Endodermal cell (in vitro differentiated cells): Measurements from ENCODE around the gene DPM1. TPM values are rescaled to one million over a fixed set of nuclear protein-coding genes. Genes with fewer than 3 reads are reported as not detected.

Experiments
- DNase-seq: peaks from one replicate; pipeline ENCODE4 v3.0.0-alpha.2; 2017
- H3K27ac ChIP-seq: 2 replicates; pipeline ENCODE4 v1.5.1; 2013; ENCODE audit warnings: mild to moderate bottlenecking, low read depth, low read length, moderate library complexity
- H3K27me3 ChIP-seq: 2 replicates; pipeline ENCODE4 v1.6.1; 2013; ENCODE audit warnings: mild to moderate bottlenecking, low read length, moderate library complexity; ENCODE audit not compliant: insufficient read depth, control insufficient read depth, poor library complexity, severe bottlenecking
- H3K36me3 ChIP-seq: 2 replicates; pipeline ENCODE4 v1.7.0; 2013; ENCODE audit warnings: mild to moderate bottlenecking, low read length, moderate library complexity; ENCODE audit not compliant: control insufficient read depth, insufficient read depth
- H3K4me1 ChIP-seq: one replicate; pipeline ENCODE4 v1.7.0; 2013; ENCODE audit warnings: low read length; ENCODE audit not compliant: control insufficient read depth, insufficient read depth
- H3K4me3 ChIP-seq: 2 replicates; pipeline ENCODE4 v1.5.1; 2013; ENCODE audit warnings: mild to moderate bottlenecking, low read length, moderate library complexity
- H3K9ac ChIP-seq: 2 replicates; pipeline ENCODE4 v1.6.1; 2013; ENCODE audit warnings: mild to moderate bottlenecking, low read length, moderate library complexity; ENCODE audit not compliant: poor library complexity, severe bottlenecking; ENCODE audit errors: extremely low read depth
- H3K9me3 ChIP-seq: 2 replicates; pipeline ENCODE4 v1.6.1; 2013; ENCODE audit warnings: mild to moderate bottlenecking, low read length, moderate library complexity; ENCODE audit not compliant: control insufficient read depth
- H3K27ac Mint-ChIP-seq: 2 replicates; pipeline ENCODE4 v1.8.0; 2020; ENCODE audit warnings: mixed read lengths
- H3K27me3 Mint-ChIP-seq: 2 replicates; pipeline ENCODE4 v1.8.0; 2021; ENCODE audit warnings: mild to moderate bottlenecking, mixed read lengths; ENCODE audit not compliant: insufficient read depth
- H3K36me3 Mint-ChIP-seq: 2 replicates; pipeline ENCODE4 v1.8.0; 2020; ENCODE audit warnings: low read depth, mixed read lengths
- H3K4me1 Mint-ChIP-seq: 2 replicates; pipeline ENCODE4 v1.8.0; 2020; ENCODE audit warnings: mixed read lengths
- H3K4me3 Mint-ChIP-seq: 2 replicates; pipeline ENCODE4 v1.8.0; 2020; ENCODE audit warnings: mild to moderate bottlenecking, moderate library complexity, mixed read lengths
- H3K9me3 Mint-ChIP-seq: 2 replicates; pipeline ENCODE4 v1.8.0; 2020; ENCODE audit warnings: mild to moderate bottlenecking, mixed read lengths
- WGBS, 2 experiments: methylation state at CpG; one replicate each; pipeline versions ENCODE4 v1.1.5 to v1.1.7; 2013; ENCODE audit warnings: missing lambda C conversion rate in 2 of 2, mixed read lengths in 1 of 2; ENCODE audit not compliant: insufficient coverage in 1 of 2, insufficient read length in 1 of 2; 5-methylcytosine and 5-hydroxymethylcytosine counted together
- total RNA-seq, 2 donors: library from RNA; stranded (reverse); fragmentation: NEBNext Ultra II Directional in 1 of 2; extraction: Animal tissue kit (Norgen Biotek cat#: 25700) in 1 of 2; gene quantifications; 2 replicates in 1 of 2; 3 replicates in 1 of 2; pipeline ENCODE4 v1.2.1, GENCODE V29; 2021
- TF ChIP-seq, protein P1 (sequence below): fragments of 200-600 bp; sonication (generic); conservative IDR thresholded peaks from 2 replicates; pipeline ENCODE4 v1.5.0; 2021; ENCODE audit warnings: antibody characterized with exemption, mild to moderate bottlenecking

Gene DPM1
- total RNA-seq, 2 donors from 2014 or later, result 54.9 to 58.8 TPM

DNA sequence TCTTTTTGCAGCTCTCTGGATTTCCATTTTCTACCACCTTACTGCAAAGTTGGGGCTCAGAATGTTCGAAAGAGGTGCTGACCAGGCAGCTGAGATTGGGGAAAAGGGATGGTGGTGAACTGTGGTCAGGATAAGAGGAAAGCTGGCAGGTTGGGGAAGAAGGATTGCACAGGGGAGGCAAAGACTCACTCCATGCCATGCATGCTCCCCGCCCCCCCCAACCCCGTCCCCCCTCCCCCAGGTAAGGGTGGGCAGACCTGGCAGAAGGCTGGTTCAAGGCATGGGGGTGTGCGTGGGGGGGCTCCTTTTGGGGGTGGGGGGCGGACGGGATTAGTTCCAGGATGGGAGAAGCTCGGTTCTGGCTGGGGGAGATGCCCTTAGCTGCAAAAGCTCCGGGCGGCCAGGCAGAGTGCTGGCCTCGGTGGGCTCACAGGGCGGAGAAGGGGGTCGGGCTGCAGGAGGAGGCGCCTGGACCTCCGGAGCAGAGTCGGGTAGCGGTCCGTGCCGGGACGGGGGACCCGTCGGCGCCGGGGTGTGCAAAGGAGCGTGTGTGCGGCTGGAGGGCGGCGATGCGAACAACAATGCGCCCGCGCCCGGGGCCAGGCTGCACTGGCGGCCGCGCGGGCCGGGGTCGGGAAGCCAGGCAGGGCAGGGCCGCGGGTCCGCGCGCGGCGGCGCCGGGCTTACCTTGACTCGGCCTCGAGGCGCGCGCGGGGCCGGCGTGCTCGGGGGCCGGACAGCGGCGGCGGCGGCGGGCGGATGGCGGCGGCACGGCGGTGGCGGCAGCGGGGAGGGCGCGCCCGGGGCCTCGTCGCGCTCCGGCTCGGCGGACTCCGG, 28.0 kb downstream of the DPM1 start:
- peak overlapping the region; percentile 93 for H3K4me3 Mint-ChIP-seq
- TF ChIP-seq, protein P1, sequence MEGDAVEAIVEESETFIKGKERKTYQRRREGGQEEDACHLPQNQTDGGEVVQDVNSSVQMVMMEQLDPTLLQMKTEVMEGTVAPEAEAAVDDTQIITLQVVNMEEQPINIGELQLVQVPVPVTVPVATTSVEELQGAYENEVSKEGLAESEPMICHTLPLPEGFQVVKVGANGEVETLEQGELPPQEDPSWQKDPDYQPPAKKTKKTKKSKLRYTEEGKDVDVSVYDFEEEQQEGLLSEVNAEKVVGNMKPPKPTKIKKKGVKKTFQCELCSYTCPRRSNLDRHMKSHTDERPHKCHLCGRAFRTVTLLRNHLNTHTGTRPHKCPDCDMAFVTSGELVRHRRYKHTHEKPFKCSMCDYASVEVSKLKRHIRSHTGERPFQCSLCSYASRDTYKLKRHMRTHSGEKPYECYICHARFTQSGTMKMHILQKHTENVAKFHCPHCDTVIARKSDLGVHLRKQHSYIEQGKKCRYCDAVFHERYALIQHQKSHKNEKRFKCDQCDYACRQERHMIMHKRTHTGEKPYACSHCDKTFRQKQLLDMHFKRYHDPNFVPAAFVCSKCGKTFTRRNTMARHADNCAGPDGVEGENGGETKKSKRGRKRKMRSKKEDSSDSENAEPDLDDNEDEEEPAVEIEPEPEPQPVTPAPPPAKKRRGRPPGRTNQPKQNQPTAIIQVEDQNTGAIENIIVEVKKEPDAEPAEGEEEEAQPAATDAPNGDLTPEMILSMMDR, result no peak
- Histone ChIP-seq H3K4me1 (peaks cover 7% of the 10 kb centered on the region), H3K36me3 (peaks cover 73% of the 10 kb centered on the region), H3K9me3 (no peaks in the 10 kb centered on the region), H3K4me3 (peak overlapping the region; percentile 89), H3K27ac (peak overlapping the region; percentile 84), H3K27me3 (no peaks in the 10 kb centered on the region), H3K9ac (peak overlapping the region; percentile 86)
- peaks cover 32% of the 10 kb centered on the region for H3K4me1 Mint-ChIP-seq
- peak; percentile 72 for DNase-seq
- no peaks in the 10 kb centered on the region for H3K9me3 Mint-ChIP-seq
- peak overlapping the region; percentile 96 for H3K27ac Mint-ChIP-seq
- H3K27me3 Mint-ChIP-seq, result no peaks in the 10 kb centered on the region
- peaks cover 57% of the 10 kb centered on the region for H3K36me3 Mint-ChIP-seq
- WGBS, 2 experiments, result 0 to 1% methylated on average over 12 to 77 of the region's 79 CpGs

DNA sequence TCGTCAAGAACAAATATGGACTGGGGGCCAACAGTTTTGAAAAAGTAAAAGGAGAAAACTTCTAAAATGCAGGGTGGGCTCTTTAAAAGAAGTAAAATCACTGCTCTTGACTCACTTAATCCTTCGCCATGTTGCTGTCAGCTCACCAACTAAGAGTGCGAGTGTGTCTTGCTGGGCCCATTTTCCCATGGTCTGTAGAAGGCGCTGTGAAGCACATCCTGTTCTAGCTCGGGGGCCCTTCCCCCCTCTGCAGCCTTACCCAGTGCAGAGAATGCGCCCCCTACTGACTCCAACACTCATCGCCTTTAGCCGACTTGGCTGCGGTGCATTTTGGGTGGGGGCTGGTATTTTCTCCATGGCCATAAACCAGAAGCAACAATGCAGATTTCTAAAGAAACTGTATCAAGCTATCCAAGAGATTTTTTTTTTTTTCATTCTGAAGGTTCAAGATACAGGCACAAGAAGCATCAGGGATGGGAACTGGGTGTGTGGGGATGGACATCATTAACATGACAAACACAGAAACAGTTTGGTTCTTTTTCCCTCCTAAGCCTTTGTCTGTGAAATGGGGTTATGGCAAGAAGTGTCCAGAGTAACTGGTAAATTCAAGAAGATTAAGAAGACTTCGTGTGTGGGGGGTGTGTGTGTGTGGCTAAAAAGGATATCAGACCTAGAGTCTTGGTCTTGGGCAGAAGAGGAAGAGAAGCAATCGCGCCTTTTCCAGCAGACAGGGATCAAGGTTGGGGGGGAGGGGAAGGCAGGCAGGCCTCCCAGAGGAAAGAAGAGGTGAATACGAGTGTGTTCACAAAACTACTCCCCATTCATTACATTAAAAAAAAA, 28.8 kb downstream of the DPM1 start:
- peak overlapping the region; percentile 62 for H3K27ac ChIP-seq
- TF ChIP-seq, protein P1, result peak; percentile 98
- H3K9me3 Mint-ChIP-seq, result no peaks in the 10 kb centered on the region
- peak overlapping the region; percentile 89 for H3K4me3 ChIP-seq
- peaks cover 56% of the 10 kb centered on the region for H3K36me3 Mint-ChIP-seq
- H3K4me1 Mint-ChIP-seq, result peaks cover 35% of the 10 kb centered on the region
- DNase-seq, result peak; percentile 98
- H3K36me3 ChIP-seq, result peaks cover 73% of the 10 kb centered on the region
- no peaks in the 10 kb centered on the region for H3K9me3 ChIP-seq
- H3K4me3 Mint-ChIP-seq, result peak overlapping the region; percentile 93
- peak overlapping the region; percentile 86 for H3K9ac ChIP-seq
- no peaks in the 10 kb centered on the region for H3K27me3 ChIP-seq
- H3K27me3 Mint-ChIP-seq, result no peaks in the 10 kb centered on the region
- 8 to 37% methylated on average over 4 to 12 of the region's 13 CpGs for WGBS, 2 experiments
- H3K27ac Mint-ChIP-seq, result peak overlapping the region; percentile 95
- peaks cover 7% of the 10 kb centered on the region for H3K4me1 ChIP-seq

DNA sequence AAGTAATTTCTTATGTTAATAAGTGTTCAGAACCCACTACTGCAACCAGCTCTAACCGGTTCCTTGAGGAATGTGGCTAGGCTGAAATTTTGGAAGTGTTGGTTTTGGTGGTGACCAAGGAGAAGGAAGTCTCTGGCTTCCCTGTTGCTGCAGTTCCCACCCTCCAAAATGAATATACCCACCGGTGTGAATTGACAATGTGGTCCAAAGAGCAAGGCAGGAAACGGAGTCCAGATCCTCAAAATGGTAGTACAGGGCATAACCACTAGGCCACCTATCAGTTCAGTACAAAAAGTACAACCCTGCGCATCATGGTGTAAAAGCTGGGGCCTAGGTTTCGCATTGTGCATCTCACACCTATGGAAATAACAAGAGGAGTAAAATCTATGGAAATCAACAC, 29.9 kb downstream of the DPM1 start:
- Mint-ChIP-seq H3K27ac (peak overlapping the region; percentile 95), H3K4me1 (peaks cover 39% of the 10 kb centered on the region), H3K9me3 (no peaks in the 10 kb centered on the region), H3K36me3 (peaks cover 59% of the 10 kb centered on the region), H3K27me3 (no peaks in the 10 kb centered on the region), H3K4me3 (peak overlapping the region; percentile 93)
- no peak overlapping the region for H3K27ac ChIP-seq
- H3K9me3 ChIP-seq, result no peaks in the 10 kb centered on the region
- H3K36me3 ChIP-seq, result peaks cover 73% of the 10 kb centered on the region
- WGBS, 2 experiments, result 76% methylated on average over 3 to 5 of the region's 5 CpGs
- H3K9ac ChIP-seq, result peak overlapping the region; percentile 28
- DNase-seq, result no peak
- TF ChIP-seq, protein P1, result peak; percentile 53
- H3K27me3 ChIP-seq, result no peaks in the 10 kb centered on the region
- peaks cover 7% of the 10 kb centered on the region for H3K4me1 ChIP-seq
- H3K4me3 ChIP-seq, result peak overlapping the region; percentile 89
